ENCODE measurements around the gene SLC39A11. TPM values are rescaled to one million over a fixed set of nuclear protein-coding genes. Genes with fewer than 3 reads are reported as not detected.

SLC39A11 gene
- total RNA-seq, 1 donor from 2014 or later: 23.2 TPM

DNA sequence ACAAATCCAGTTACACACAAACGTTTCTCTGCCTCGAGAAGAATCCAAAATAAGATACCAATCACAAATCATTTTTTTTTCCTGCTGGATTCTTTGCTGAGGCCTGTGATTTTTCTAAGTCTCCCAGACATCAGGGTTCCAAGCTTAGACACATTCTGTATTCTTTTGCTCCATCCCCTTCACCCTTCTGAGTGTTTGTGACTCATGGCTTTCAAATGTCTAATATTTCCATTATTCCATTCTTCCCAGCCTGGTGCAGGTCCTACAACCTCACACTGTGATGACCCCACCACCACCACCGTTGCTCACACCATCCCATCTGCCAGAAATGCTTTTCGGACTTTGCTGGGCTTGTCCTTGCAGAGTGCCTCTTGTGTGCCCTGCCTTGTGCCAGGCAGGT, 491.6 kb downstream of the SLC39A11 start:
- Mint-ChIP-seq H3K4me1 (ENCODE audit: unreplicated experiment) (peaks cover 33% of the 10 kb centered on the region), H3K36me3 (no peaks in the 10 kb centered on the region), H3K27me3 (no peaks in the 10 kb centered on the region), H3K27ac (peak overlapping the region; percentile 27), H3K9me3 (no peaks in the 10 kb centered on the region), H3K4me3 (peak overlapping the region; percentile 30)
- TF ChIP-seq, protein P1, sequence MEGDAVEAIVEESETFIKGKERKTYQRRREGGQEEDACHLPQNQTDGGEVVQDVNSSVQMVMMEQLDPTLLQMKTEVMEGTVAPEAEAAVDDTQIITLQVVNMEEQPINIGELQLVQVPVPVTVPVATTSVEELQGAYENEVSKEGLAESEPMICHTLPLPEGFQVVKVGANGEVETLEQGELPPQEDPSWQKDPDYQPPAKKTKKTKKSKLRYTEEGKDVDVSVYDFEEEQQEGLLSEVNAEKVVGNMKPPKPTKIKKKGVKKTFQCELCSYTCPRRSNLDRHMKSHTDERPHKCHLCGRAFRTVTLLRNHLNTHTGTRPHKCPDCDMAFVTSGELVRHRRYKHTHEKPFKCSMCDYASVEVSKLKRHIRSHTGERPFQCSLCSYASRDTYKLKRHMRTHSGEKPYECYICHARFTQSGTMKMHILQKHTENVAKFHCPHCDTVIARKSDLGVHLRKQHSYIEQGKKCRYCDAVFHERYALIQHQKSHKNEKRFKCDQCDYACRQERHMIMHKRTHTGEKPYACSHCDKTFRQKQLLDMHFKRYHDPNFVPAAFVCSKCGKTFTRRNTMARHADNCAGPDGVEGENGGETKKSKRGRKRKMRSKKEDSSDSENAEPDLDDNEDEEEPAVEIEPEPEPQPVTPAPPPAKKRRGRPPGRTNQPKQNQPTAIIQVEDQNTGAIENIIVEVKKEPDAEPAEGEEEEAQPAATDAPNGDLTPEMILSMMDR (conservative IDR thresholded peaks at IDR 0.05): no peak
- no peak for DNase-seq (ENCODE audit: extremely low spot score, unreplicated experiment)

- no peaks in the 10 kb centered on the region for H3K9me3 Mint-ChIP-seq
- H3K27me3 Mint-ChIP-seq: no peaks in the 10 kb centered on the region
- H3K36me3 Mint-ChIP-seq: no peaks in the 10 kb centered on the region
Observed at GRCh38 chr17:72599891-72600290, 492.6 kb downstream of the SLC39A11 start.

DNA sequence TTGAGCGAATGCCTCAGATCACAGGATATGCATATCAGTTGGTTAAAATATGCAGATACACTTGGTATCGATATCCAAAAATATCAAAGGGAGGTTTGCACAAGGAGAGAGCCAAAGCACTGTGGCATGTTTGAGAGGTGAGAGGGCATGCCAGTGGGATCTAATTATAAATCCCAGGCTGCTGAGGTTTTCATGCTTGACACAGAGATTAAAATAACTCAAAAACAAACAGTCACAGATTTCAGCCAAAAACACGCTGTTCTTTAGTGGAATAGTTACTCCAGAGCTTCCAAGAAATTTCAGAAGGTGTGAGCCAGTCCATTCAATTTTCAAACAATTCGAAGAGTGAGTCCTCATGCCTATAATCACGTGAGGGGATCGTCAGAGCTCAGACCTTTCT, 493.8 kb downstream of the SLC39A11 start:
- Mint-ChIP-seq H3K27ac (no peak overlapping the region), H3K9me3 (no peaks in the 10 kb centered on the region), H3K36me3 (no peaks in the 10 kb centered on the region), H3K4me3 (no peak overlapping the region), H3K27me3 (no peaks in the 10 kb centered on the region), H3K4me1 (ENCODE audit: unreplicated experiment) (peaks cover 23% of the 10 kb centered on the region)
- no peak for DNase-seq (ENCODE audit: extremely low spot score, unreplicated experiment)
- TF ChIP-seq, protein P1 (conservative IDR thresholded peaks at IDR 0.05): no peak

More at GRCh38 chr17:72599891-72600290, 492.6 kb downstream of the SLC39A11 start:
- Mint-ChIP-seq H3K4me1 (ENCODE audit: unreplicated experiment) (peaks cover 32% of the 10 kb centered on the region), H3K27ac (no peak overlapping the region), H3K4me3 (no peak overlapping the region)
- TF ChIP-seq, protein P1 (conservative IDR thresholded peaks at IDR 0.05): no peak
- no peak for DNase-seq (ENCODE audit: extremely low spot score, unreplicated experiment)

- H3K4me1 Mint-ChIP-seq (ENCODE audit: unreplicated experiment): peaks cover 11% of the 10 kb centered on the region
Observed at GRCh38 chr17:72597354-72598087, 495.0 kb downstream of the SLC39A11 start.

More at GRCh38 chr17:72597354-72598087, 495.0 kb downstream of the SLC39A11 start:
- TF ChIP-seq, protein P1 (conservative IDR thresholded peaks at IDR 0.05): no peak
- Mint-ChIP-seq H3K27ac (peak overlapping the region; percentile 89), H3K27me3 (no peaks in the 10 kb centered on the region), H3K9me3 (no peaks in the 10 kb centered on the region), H3K4me3 (peak overlapping the region; percentile 34), H3K36me3 (no peaks in the 10 kb centered on the region)
- no peak for DNase-seq (ENCODE audit: extremely low spot score, unreplicated experiment)

Other genes starting within 250 kb of the SLC39A11 start
- gene SSTR2, start 72.3 kb upstream of the SLC39A11 start, total RNA-seq (ENCODE audit: low replicate concordance): 5.5 and 10.4 TPM in 2 replicates
- gene COG1, start 100.4 kb upstream of the SLC39A11 start, total RNA-seq (ENCODE audit: low replicate concordance): 36.5 and 37.2 TPM in 2 replicates
- not detected in 2 replicates for gene CPSF4L, start 169.2 kb upstream of the SLC39A11 start, total RNA-seq (ENCODE audit: low replicate concordance)
- 24.7 and 78.8 TPM in 2 replicates for gene CDC42EP4, start 219.3 kb upstream of the SLC39A11 start, total RNA-seq (ENCODE audit: low replicate concordance)

Data from type B pancreatic cell (in vitro differentiated cells).